Activated effector memory CD4-positive, alpha-beta T cell treated with anti-CD3 and anti-CD28 coated beads, Interleukin-2, amount 50 U/mL, for 16 hours (primary cell): ENCODE data around the gene HIGD1C.
A peak's percentile ranks its signal among the peaks of the same experiment; 100 is the strongest.
"Not testable (repeated sequence)": the region's sequence is repeated elsewhere in the genome, so short reads cannot be mapped to it uniquely, and the experiment has no call there.

Source experiments
- DNase-seq: peaks from one replicate; pipeline ENCODE4 v3.0.0-alpha.2; 2020

HIGD1C gene

DNA sequence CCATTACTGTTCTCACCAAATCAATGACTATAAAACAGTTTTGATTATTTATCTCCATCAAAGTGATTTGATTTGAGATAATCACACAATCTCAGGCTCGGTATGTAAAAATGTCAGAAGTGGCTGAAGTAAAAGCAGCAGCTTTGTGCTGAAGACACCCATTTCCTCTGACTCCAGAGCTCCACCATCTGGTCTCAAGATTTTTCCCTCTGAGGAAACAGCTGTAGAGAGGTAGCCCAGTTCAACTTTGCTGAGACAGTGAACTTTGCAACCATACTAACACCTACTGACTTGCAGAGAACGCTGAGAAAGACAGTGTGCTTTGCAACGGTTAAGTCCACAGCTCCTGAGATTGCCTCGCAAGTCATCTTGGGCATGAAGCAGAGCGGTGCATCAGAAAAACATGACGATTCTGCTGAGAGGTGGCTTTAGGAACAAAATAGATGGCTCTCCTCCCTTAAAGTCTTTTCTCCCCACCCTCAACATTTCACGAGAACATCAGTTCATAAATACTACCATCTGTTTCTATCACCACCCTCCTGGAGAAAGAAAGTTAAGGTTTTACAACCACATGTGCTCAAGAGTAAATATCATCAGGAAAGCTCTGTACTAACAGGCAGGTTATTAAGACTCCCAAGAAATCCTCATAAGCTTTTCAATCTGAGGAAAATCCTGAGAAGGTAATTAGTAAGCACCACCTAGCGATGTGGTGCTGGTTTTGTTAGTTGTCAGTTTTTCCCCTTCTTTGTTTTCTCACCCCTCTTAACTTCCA lies 34.8 kb downstream of the HIGD1C start:
- no peak for DNase-seq

DNA sequence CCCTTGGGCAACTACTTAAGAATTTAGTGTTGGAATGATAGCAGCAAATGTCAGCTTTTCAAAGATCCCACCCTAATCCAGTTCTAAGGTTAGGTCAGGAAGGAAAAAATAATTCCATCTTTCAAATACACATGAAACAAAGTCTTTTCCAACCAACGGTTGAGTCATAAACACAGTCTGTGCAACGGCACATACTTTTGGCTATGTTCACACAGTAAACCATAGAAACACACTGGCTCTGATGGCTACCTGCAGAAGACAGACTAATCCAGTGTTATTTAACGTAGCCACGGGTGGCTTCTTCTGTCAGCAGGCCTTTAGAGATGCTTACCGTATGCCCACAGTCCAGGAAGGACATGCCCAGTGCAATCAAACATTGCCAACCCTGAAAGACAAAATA lies 35.7 kb downstream of the HIGD1C start:
- no peak for DNase-seq

DNA sequence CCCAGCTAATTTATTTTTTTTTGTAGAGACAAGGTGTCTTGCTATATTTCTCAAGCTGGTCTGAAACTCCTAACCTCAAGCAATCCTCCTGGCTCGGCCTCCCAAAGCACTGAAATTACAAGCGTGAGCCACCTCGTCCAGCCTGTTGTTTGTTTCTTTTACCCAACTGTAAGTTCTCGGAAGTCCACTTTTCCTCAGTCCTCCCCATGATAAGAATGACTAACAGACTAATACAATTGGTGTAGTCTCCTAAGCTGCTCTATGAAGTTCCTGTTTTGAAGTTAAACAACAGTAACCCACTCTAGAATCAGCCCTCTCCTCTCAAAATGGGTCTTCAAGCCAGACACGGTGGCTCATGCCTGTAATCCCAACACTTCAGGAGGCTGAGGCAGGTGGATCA lies 36.5 kb downstream of the HIGD1C start:
- no peak for DNase-seq

DNA sequence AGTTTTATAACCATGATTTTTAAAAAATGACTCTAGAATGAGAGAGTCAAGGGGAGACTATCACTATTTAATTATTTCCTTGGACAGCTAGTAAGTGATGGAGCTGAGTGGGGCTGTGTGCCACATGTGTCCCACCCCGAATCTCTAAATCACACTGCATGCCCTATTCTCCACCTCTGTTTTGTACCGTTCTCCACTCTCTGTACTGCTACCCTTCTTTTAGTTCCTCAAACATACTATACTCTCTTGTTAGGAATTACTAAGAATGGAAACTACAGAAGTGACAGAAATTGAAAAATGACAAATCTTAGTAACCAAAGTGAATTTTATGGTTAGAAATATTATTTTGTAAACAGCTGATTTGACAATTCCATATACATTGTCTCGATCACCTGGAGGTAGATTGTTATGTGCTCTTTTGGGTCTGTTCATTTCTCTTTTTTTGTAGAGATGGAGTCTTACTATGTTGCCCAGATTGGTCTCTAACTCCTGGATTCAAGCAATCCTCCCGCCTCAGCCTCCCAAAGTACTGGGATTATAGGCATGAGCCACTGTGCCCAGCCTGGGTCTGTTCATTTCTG lies 37.9 kb downstream of the HIGD1C start:
- DNase-seq, result no peak

DNA sequence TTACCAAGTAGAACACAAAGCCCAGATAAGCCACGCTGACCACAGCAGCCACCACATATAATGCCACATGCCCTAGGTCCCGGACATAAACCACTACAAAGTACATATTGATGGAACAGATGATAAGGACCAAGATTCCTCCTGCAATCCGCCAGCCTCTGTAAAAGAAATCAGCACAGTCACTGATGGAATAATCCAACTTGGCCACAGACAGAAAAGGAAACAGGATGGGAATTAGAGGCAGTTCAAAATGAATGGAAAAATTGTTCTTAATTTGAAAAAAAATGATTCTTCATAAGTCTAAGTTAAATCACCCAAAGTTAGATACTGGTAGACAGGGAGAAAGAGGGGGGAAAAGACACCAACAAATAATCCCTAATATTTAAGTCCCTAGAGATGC lies 38.4 kb downstream of the HIGD1C start:
- no peak for DNase-seq

DNA sequence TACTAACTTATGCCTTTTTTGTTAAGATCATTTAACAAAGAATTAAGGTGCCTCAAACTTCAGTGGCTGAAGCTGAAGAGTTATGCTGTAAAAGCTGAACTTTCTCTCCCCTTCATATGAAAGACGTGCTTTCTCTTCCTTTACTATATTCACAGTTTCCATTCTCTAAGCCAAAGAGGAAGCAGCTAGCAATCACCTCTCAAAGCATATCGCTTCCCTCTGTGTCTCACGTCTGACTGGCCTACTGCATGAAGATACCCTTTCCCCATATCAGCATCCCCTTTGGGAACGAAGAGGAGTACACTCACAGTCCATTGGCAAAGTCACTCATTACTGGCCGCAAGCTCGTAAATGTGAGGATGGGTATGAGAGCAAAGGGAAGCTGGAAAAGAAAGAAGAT lies 38.9 kb downstream of the HIGD1C start:
- no peak for DNase-seq

DNA sequence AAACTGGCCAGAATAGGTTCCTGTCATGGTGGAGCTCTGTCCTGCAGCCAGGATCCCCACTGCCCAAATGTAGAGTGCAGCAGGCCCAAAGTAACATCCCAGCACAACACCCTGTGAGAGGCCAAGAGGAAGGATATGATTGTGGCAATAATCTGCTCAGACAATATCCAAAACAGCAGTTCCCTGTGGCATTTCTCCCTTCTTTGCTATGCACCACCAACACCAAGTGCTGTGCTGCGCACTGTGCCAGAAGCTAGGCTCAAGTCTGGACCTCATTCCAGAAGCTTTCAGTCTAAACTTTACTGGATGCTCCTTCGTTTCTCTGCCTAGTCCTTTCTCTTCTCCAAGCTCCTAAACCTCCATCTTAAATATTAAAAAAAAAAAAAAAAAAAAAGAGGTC lies 40.5 kb downstream of the HIGD1C start:
- DNase-seq, result no peak

DNA sequence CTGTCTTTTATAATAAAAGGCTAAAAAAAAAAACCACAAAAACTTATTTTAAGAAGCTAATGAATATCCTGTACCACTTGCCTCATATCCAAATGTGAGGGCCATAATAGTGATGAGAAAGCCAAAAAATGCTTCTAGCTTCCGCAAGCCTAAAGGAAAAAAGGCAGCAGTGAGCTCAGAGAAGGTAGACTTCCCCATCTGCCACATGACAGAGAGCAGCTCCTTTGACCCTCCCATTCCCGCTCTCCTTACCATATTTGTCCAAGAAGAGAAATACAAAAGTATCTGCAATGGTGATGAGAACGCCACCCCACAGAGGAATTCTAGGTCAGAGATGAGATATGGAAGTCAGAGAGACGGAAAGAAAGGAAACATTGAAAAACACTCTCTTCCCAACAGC lies 46.7 kb downstream of the HIGD1C start:
- DNase-seq, result no peak

DNA sequence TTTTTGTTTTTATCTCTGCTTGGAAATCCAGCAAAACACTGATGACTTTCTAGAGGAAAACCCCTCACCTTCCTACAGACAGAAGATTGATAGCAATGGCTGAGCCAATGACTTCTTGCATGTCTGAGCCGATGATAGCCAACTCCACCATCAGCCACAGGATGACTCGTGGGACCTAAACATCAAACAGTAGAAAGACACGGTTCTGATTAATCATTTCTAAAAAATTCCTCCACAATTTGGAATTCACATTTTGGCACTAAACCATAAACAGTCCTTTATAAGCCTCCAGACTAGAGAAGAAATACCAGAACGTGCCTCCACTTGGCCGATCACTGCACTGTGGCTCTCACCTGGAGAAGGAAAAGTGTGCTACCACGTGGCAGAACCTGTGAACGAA lies 47.9 kb downstream of the HIGD1C start:
- DNase-seq, result no peak

DNA sequence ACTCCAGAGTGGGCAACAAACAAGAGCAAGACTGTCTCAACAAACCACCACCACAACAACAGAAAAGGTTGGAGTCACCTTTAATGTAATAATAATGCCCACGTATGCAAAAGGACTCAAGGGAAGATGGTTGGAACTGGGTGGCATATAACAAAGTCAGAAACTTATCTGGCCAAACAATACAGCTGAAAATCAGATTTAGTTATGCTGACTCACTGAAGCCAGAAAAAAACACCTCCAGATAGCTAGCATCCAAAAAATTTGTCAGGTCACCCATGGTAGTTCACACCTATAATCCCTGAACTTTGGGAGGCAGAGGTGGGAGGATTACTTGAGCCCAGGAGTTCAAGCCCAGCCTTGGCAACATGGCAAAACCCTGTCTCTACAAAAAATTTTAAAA lies 49.5 kb downstream of the HIGD1C start:
- no peak for DNase-seq

DNA sequence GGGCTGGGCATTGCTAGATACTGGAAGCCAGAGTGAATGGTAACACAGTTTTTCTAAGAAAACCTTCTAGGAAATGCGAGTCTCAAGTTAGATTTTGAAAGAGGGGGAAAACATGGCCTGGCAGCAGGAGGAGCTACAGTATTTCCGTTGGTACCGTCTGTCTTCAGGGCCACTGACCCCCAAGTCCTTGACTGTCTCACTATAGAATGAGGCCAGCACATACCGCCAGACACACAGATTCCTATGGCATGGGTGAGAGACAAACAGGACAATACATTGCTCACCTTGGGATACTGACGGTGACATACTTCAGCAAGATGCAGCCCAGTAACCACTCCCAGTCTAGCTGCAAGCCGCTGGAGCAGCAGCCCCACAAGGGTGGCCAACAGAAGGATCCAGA lies 52.2 kb downstream of the HIGD1C start:
- no peak for DNase-seq

DNA sequence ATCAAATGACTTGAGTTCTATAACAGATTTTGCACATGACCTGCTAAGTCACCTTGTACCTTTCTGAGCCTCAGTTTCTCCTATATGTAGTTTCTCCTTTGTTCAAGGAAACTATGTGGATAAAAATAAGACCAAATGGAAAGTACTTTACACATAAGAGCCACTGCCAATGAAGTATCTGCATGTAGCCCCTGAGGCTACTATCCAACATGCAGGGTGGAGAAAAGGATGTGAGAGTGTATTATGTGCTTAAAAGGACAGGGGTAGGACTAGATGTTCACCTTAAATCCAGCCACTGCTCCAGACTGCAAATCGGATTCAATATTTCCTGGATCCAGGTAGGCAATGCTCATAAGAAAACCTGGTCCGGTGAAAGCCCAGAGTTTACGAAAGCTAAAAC lies 52.7 kb downstream of the HIGD1C start:
- no peak for DNase-seq

DNA sequence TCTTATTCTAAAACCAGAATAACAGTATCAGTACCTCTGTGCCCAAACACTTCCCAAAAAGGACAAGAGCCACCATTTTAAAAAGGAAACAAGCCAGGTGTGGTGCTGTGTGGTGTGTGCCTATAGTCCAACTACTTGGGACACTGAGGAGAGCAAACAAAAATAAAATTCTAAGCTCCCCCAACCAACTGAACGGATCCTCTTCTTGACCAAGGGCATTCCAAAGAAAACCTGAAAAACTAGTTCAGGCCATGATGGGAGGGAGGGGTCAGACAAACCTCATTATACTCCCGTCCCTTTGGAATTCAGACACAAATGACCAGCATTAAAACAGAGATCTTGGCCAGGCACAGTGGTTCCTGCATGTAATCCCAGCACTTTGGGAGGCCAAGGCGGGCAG lies 53.3 kb downstream of the HIGD1C start:
- no peak for DNase-seq

DNA sequence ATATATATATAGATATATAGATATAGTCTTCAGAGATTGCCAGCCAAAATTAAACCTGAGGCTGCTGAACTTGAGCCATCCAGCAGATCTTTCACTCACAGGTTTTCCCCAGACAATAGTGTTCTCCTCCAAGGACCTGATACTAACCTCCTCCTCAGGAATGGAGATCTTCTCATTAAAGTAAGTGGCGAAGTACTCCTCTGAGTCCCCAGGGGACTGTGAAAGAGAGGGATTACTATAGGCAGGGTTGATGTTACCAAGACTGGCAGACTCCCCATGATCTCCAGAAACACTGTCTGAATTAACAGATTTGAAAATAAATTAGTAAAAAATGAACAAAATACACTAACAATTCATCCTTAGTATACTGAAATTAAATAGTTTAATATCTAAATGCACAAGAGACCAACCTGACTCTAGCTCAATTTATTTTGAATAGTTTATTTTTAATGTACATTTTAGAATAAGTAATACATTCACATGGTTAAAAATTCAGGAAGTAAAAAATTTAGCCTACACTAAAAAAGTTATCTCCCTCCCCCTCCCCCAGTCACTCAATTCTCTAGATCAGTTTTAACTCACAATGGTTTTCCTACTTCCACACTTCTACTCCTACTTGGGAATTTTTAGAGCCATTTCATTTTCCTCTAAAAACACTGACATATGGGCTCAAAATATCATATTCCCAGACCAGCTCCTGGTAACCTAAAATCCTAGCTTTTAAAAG lies 56.1 kb downstream of the HIGD1C start:
- DNase-seq, result no peak

DNA sequence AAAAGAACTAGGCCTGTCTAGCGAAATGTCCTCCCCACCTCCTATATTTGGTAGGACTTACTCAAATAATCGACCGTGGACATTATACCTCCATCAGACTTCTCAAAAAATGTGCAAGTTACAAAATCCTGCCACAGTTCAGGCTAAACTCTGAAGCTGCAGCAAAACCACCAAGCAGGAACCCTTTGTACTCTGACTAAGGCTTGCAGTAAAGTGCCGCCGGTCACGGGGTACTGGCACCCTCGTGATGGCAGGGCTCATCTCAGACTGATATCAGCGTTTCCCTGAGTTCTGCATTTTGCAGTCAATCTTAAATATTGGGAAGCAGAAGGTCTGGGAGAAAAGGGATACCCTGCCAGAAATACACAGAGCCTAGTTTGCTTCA lies 56.7 kb downstream of the HIGD1C start:
- DNase-seq, result peak; percentile 77

DNA sequence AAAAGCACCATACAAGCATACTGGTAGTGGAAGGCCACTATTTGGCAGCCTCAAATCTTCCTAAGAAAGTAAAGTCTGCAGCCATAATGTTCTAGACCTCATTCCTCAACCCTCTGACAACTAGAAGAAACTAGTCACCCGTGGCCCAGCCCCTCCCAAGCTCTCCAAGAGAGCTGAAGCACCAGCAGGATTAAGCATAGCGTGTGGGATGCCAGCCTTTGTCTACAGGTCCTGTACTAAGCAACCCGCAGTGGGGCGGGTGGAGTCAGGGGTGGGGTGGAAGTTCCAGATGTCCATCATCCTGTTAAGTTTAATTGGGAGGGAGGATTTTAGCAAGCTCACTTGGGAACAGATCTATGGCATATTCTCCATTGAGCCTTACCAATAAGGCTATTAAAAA lies 59.6 kb downstream of the HIGD1C start:
- no peak for DNase-seq

DNA sequence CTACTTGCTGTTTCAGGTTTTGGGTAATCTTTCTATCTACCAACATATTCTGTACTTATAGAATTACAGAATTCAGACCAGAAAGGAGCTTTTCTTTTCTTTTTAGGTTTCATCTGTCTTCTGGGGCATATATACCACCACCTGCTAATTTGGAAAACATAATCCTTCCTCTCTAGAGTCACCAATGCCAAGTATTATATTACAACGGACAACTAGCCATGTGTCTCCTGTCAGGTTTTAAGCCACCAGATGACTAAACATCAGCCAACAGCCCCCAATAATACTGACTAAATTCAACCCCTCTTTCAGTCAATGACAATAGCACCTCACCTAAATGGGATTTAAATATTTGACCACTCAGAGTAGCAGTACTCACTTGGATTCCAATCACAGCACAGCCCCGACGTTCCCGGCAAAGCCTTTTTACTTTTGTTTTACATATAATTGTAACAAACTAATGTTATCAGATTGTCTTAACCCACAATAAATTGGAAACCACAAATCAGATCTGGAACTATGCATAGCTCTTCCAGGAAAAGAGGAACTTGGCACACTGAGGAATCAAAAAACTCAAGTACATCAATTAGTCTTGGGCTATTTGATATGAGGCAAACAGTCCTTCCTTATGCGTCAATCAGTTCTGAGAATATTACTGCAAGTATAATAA lies 60.4 kb downstream of the HIGD1C start:
- DNase-seq, result no peak

DNA sequence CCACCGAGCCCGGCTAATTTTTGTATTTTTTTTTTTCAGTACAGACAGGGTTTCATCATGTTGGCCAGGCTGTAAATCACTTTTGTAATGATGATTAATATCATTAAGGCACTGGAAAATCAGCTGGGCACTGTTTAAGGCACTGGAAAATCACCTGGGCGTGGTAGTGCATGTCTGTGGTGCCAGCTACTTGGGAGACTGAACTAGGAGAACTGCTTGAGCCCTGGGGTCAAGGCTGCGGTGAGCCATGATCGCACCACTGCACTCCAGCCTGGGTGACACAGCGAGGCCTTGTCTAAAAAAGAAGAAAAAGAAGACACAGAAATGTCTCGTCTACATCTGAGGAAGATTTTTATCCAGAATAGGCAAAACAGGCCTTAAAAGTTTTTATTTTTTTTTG lies 61.1 kb downstream of the HIGD1C start:
- DNase-seq, result no peak

DNA sequence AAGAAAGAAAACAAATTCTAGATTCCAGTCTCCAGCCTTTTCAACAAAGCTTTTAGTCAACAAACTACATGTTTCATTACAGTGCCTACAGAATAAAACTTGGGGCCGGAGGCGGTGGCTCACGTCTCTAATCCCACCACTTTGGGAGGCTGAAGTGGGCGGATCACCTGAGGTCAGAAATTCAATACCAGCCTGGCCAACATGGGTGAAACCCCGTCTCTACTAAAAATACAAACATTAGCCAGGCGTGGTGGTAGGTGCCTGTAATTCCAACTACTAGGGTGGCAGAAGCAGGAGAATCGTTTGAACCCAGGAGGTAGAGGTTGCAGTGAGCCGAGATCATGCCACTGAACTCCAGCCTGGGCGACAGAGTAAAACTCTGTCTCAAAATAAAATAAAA lies 62.1 kb downstream of the HIGD1C start:
- DNase-seq, result not testable (repeated sequence)

DNA sequence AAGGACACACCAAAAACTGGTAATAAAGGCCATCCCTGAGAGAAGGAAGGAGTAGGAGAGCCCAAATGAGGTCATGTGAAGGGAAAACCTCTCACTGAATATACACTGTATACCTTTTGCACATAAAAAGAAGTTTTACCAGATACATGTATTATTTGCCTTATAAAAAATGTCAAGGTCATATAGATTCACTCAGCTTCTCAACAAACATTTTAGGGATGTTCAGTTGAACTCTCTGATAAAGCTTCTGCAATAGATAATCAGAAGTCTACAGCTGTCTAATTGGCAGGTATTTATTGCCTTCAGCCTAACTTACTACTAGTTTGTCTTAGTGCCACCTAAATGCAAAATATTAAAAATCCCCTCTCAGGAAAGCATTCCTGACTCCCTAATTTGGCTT lies 65.1 kb downstream of the HIGD1C start:
- DNase-seq, result no peak

DNA sequence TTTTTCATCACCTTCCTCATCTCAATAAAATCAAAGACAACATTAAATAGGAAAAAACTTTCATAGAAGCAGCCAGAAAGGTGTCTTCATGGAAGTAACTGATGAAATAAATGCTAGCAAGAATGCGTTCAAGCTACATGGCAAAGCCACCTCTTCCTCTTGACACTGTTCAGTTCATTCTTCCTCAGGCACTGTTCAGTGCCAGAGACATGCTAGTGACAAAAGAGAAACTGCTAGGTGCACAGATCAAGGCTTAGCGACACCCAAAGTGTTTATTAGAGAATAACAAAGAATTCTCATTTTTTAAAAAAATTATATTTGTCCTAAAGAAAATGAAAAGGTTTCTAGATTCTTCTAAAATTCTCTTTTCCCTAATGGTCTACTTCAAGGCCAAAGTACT lies 66.6 kb downstream of the HIGD1C start:
- DNase-seq, result no peak

DNA sequence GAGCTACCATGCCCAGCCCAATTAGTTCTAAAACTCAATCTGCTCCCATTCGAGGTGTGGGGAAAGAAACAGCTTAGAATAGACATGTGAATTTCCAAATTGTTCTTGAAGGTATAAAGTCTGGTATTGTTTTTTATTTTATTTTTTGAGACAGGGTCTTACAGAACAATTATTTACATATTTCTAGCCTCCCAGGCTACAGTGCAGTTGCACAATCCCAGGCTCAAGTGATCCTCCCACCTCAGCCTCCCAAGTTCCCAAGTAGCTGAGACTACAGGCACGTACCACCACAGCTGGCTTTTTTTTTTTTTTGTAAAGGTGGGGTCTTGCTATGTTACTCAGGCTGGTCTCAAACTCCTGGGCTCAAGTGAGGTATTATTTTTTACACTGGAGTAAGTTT lies 67.6 kb downstream of the HIGD1C start:
- no peak for DNase-seq
